SK-N-SH (cell line): ENCODE measurements around the gene ADGRA1. TPM values are rescaled to one million over a fixed set of nuclear protein-coding genes. Genes with fewer than 3 reads are reported as not detected.

Experiments
- CTCF ChIA-PET: fragments of 300-600, 350-600 bp; formaldehyde crosslinking; extraction: SDS; loops from one replicate; lab custom pipeline; 2021; lab: Yijun Ruan, JAX
- POLR2A ChIA-PET: fragments of 350-600 bp; sonication (Branson Sonifier 250); formaldehyde crosslinking; extraction: SDS; loops from one replicate; lab custom pipeline; 2020; ENCODE audit warnings: antibody characterized with exemption, inconsistent platforms; lab: Yijun Ruan, JAX
- DNase-seq: peaks from one replicate; pipeline ENCODE4 v3.0.0; 2012
- H2AFZ ChIP-seq: fragments of 200-600 bp; sonication (generic); 2 replicates; pipeline ENCODE4 v1.8.1; 2016; ENCODE audit warnings: antibody characterized with exemption, mild to moderate bottlenecking, low read depth
- H3F3A ChIP-seq: fragments of 200-600 bp; sonication (generic); replicated peaks from 2 replicates; pipeline ENCODE3; 2016; ENCODE audit warnings: antibody characterized with exemption, mild to moderate bottlenecking; ENCODE audit not compliant: insufficient read depth
- H3K27ac ChIP-seq, 2 experiments: fragments of 200-500 bp in 1 of 2; fragments of 200-600 bp in 1 of 2; sonication (Bioruptor generic) in 1 of 2; sonication (generic), shearing (Covaris generic) in 1 of 2; 2 replicates each; pipeline versions ENCODE4 v1.5.1 to v1.6.1; 2014 to 2016; ENCODE audit warnings: low read depth in 2 of 2, inconsistent platforms in 1 of 2, low read length in 1 of 2, mild to moderate bottlenecking in 1 of 2, mixed read lengths in 1 of 2
- H3K27me3 ChIP-seq: fragments of 200-600 bp; sonication (generic), shearing (Covaris generic); 2 replicates; pipeline ENCODE4 v1.6.1; 2016; ENCODE audit warnings: mixed run types; ENCODE audit not compliant: insufficient read depth
- H3K36me3 ChIP-seq, 2 experiments: fragments of 200-500 bp in 1 of 2; fragments of 200-600 bp in 1 of 2; sonication (Bioruptor generic) in 1 of 2; sonication (generic) in 1 of 2; replicated peaks in 1 of 2; 2 replicates each; pipeline versions ENCODE3 to v1.5.1; 2014 to 2016; ENCODE audit warnings: low read length in 1 of 2, mild to moderate bottlenecking in 1 of 2; ENCODE audit not compliant: insufficient read depth in 2 of 2, control insufficient read depth in 1 of 2
- H3K4me1 ChIP-seq, 2 experiments: fragments of 200-500 bp in 1 of 2; fragments of 200-600 bp in 1 of 2; sonication (Bioruptor generic) in 1 of 2; sonication (generic), shearing (Covaris generic) in 1 of 2; 2 replicates each; pipeline versions ENCODE4 v1.5.1 to v1.6.1; 2014 to 2016; ENCODE audit warnings: low read depth in 1 of 2, low read length in 1 of 2, mixed run types in 1 of 2; ENCODE audit not compliant: insufficient read depth in 2 of 2, control insufficient read depth in 1 of 2
- H3K4me2 ChIP-seq: fragments of 200-600 bp; sonication (generic), shearing (Covaris generic); 2 replicates; pipeline ENCODE4 v1.6.1; 2017; ENCODE audit warnings: mixed run types
- H3K4me3 ChIP-seq, 2 experiments: fragments of 200-500 bp in 1 of 2; fragments of 200-600 bp in 1 of 2; sonication (Bioruptor generic) in 1 of 2; sonication (generic), shearing (Covaris generic) in 1 of 2; 2 replicates each; pipeline versions ENCODE4 v1.5.1 to v1.8.1; 2014 to 2016; ENCODE audit warnings: low read depth in 2 of 2, inconsistent platforms in 1 of 2, low read length in 1 of 2, mild to moderate bottlenecking in 1 of 2, mixed read lengths in 1 of 2, moderate library complexity in 1 of 2
- H3K79me2 ChIP-seq: fragments of 200-600 bp; sonication (generic); 2 replicates; pipeline ENCODE4 v1.8.1; 2017; ENCODE audit warnings: mild to moderate bottlenecking; ENCODE audit not compliant: insufficient read depth
- H3K9ac ChIP-seq: fragments of 200-600 bp; sonication (generic); 2 replicates; pipeline ENCODE4 v1.6.1; 2017; ENCODE audit warnings: mixed run types
- H3K9me2 ChIP-seq: fragments of 200-600 bp; sonication (generic); 2 replicates; pipeline ENCODE4 v1.6.1; 2017; ENCODE audit warnings: mixed run types
- H3K9me3 ChIP-seq: fragments of 200-600 bp; sonication (generic); 2 replicates; pipeline ENCODE4 v1.6.1; 2017; ENCODE audit warnings: mixed run types, mild to moderate bottlenecking, moderate library complexity
- H4K20me1 ChIP-seq: fragments of 200-600 bp; sonication (generic); 2 replicates; pipeline ENCODE4 v1.6.1; 2017; ENCODE audit warnings: mild to moderate bottlenecking, mixed run types; ENCODE audit not compliant: insufficient read depth
- FOXM1 ChIP-seq: IDR thresholded peaks from 2 replicates; pipeline ENCODE4 v1.4.0; 2012; ENCODE audit warnings: low read depth, mild to moderate bottlenecking
- IRF3 ChIP-seq: fragments of 150-350 bp; IDR thresholded peaks from 2 replicates; pipeline ENCODE4 v1.6.1; 2016; ENCODE audit warnings: mild to moderate bottlenecking, low read depth, low read length
- MAX ChIP-seq: IDR thresholded peaks from 2 replicates; pipeline ENCODE4 v1.4.0; 2012; ENCODE audit warnings: low read depth
- PBX3 ChIP-seq: IDR thresholded peaks from 2 replicates; pipeline ENCODE4; 2012
- REST ChIP-seq: IDR thresholded peaks from 2 replicates; pipeline ENCODE4 v1.6.1; 2012; ENCODE audit warnings: mild to moderate bottlenecking, low read depth, low read length, moderate library complexity
- SIN3A ChIP-seq: IDR thresholded peaks from 2 replicates; pipeline ENCODE4 v1.6.1; 2012; ENCODE audit warnings: low read depth, mild to moderate bottlenecking, low read length, moderate library complexity, borderline replicate concordance
- TCF12 ChIP-seq: IDR thresholded peaks from 2 replicates; pipeline ENCODE4 v1.4.0; 2012
- WGBS: methylation state at CpG from one replicate; pipeline ENCODE4 v1.1.6; 2017; ENCODE audit warnings: low lambda C conversion rate; 5-methylcytosine and 5-hydroxymethylcytosine counted together
- polyA plus RNA-seq, 3 experiments: library from polyadenylated mRNA; depleted of rRNA; stranded (reverse); fragments of >200 nt; gene quantifications; 2 replicates each; pipeline ENCODE4 v1.2.3, GENCODE V29; 2012

The ADGRA1 gene
- polyA plus RNA-seq, 1 of the 3 experiments (the other 2 are of a cell fraction) = not detected

GRCh38 chr10:133114726-133115452, 27.2 kb downstream of the ADGRA1 start (continued):
- TF ChIP-seq PBX3 = no peak

- Histone ChIP-seq H3K9me3 (no peaks in the 10 kb centered on the region), H3K27me3 (no peaks in the 10 kb centered on the region), H3K36me3 (no peaks in the 10 kb centered on the region), H3K9ac (no peak overlapping the region)
- TF ChIP-seq FOXM1 (no peak), MAX (no peak), TCF12 (no peak), PBX3 (no peak), SIN3A (no peak), REST (no peak), IRF3 (no peak)
- TF ChIP-seq, all 33 proteins: peak for 0
- Histone ChIP-seq H2AFZ (no peak overlapping the region), H3K9me2 (no peaks in the 10 kb centered on the region), H3K4me3 (no peak overlapping the region), H3K4me1 (no peaks in the 10 kb centered on the region), H4K20me1 (no peaks in the 10 kb centered on the region), H3K4me2 (no peak overlapping the region), H3F3A (no peaks in the 10 kb centered on the region), H3K27ac (no peak overlapping the region), H3K79me2 (no peaks in the 10 kb centered on the region)
- 20% methylated on average over 2 of the region's 13 CpGs for WGBS
- no peak for DNase-seq
- ChIA-PET CTCF (interaction anchor here (1.3 kb wide), 1 partner anchor 10 kb away, joined by 3 read pairs; no protein-coding TSS in a partner anchor), POLR2A (no interaction called here)
Measured at GRCh38 chr10:133115453-133115842, 27.7 kb downstream of the ADGRA1 start.
